Right lobe of liver (tissue), 4 donors: ENCODE data around the gene BTF3L4.

ENCODE experiments used
- CTCF ChIP-seq, 4 donors: fragments of 200-600 bp in 3 of 4; fragments of 450-650 bp in 1 of 4; IDR thresholded peaks; one replicate each; pipeline versions ENCODE4 v1.5.1 to v1.8.0; 2016 to 2022; ENCODE audit warnings: antibody characterized with exemption in 4 of 4, mild to moderate bottlenecking in 2 of 4
- POLR2A ChIP-seq: fragments of 450-650 bp; IDR thresholded peaks from one replicate; pipeline ENCODE4 v1.6.1; 2017; ENCODE audit warnings: antibody characterized with exemption, mild to moderate bottlenecking
- donor health status: DM: no; HTN: no; CAD: no.
- donor health status: DM: no; HTN: no; CAD: no.
- donor health status: DM: no; HTN: yes; CAD: no.

- TF ChIP-seq CTCF (IDR thresholded peaks at IDR 0.05) (no peak), POLR2A (no peak)
Measured at GRCh38 chr1:52032785-52033131, 23.3 kb upstream of the BTF3L4 start.
